Neural cell (in vitro differentiated cells): Measurements from ENCODE around the gene ITFG2.

ENCODE experiments used
- EP300 ChIP-seq: fragments of 450-650 bp; conservative IDR thresholded peaks from 2 replicates; pipeline ENCODE4 v1.6.1; 2014; ENCODE audit warnings: antibody characterized with exemption, mild to moderate bottlenecking, moderate library complexity; ENCODE audit not compliant: poor library complexity, severe bottlenecking
- EZH2 ChIP-seq: fragments of 200-600, 300-800 bp; shearing (Covaris generic), sonication (generic); IDR thresholded peaks from 2 replicates; pipeline ENCODE4 v1.6.1; 2014; ENCODE audit warnings: antibody characterized with exemption, low read length, borderline replicate concordance, mild to moderate bottlenecking; ENCODE audit not compliant: insufficient read depth, poor library complexity, severe bottlenecking
- POLR2AphosphoS5 ChIP-seq: IDR thresholded peaks from 2 replicates; pipeline ENCODE4 v1.6.1; 2012
- RAD21 ChIP-seq: fragments of 450-650 bp; conservative IDR thresholded peaks from 2 replicates; pipeline ENCODE4 v1.6.1; 2014; ENCODE audit warnings: antibody characterized with exemption, mild to moderate bottlenecking, moderate library complexity
- SMC3 ChIP-seq: fragments of 450-650 bp; conservative IDR thresholded peaks from 2 replicates; pipeline ENCODE4 v1.6.1; 2014; ENCODE audit warnings: antibody characterized with exemption, mild to moderate bottlenecking, moderate library complexity; ENCODE audit not compliant: poor library complexity
- TF ChIP-seq, protein P1 (sequence below): fragments of 450-650 bp; IDR thresholded peaks from 2 replicates; pipeline ENCODE4 v1.5.1; 2014; ENCODE audit warnings: antibody characterized with exemption, mild to moderate bottlenecking, moderate library complexity; ENCODE audit not compliant: poor library complexity, severe bottlenecking
- TF ChIP-seq, protein P2 (sequence below): IDR thresholded peaks from 2 replicates; pipeline ENCODE4 v1.6.1; 2012; ENCODE audit warnings: borderline replicate concordance

DNA sequence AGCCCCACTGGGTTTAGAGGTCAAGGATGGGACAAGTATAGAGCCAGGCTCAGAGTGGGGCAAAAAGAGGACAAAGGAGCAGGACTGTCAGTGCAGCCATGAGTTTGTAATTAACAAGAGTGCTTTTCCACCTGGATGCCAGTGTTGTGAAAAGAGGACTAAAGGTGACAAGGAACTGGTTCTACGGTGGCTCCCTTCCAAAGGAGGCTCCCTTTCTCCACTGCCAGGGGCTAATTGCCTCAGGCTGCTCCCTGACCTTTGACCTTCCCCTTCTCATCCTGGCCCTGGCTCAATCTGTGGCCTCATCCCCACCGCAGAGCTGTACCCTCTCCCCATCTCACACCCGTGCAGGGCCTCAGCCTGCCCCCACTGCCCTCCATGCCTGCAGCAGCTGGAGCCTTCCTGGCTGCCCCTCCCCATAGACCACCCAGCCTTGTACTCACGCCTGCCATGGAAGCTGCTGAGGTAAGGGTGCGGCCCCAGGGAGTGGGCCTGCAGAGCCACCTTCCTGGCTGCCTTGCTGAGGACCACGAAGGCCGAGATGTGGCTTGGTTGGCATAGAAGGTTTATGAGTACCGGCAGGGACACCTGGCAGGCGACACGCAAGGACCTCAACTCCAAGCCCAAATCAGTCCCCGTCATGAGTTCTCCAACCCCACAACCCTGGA, 42.5 kb upstream of the ITFG2 start:
- TF ChIP-seq, protein P1, sequence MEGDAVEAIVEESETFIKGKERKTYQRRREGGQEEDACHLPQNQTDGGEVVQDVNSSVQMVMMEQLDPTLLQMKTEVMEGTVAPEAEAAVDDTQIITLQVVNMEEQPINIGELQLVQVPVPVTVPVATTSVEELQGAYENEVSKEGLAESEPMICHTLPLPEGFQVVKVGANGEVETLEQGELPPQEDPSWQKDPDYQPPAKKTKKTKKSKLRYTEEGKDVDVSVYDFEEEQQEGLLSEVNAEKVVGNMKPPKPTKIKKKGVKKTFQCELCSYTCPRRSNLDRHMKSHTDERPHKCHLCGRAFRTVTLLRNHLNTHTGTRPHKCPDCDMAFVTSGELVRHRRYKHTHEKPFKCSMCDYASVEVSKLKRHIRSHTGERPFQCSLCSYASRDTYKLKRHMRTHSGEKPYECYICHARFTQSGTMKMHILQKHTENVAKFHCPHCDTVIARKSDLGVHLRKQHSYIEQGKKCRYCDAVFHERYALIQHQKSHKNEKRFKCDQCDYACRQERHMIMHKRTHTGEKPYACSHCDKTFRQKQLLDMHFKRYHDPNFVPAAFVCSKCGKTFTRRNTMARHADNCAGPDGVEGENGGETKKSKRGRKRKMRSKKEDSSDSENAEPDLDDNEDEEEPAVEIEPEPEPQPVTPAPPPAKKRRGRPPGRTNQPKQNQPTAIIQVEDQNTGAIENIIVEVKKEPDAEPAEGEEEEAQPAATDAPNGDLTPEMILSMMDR, result no peak
- TF ChIP-seq RAD21 (no peak), POLR2AphosphoS5 (no peak), EP300 (no peak), SMC3 (no peak), EZH2 (no peak)
- TF ChIP-seq, protein P2, sequence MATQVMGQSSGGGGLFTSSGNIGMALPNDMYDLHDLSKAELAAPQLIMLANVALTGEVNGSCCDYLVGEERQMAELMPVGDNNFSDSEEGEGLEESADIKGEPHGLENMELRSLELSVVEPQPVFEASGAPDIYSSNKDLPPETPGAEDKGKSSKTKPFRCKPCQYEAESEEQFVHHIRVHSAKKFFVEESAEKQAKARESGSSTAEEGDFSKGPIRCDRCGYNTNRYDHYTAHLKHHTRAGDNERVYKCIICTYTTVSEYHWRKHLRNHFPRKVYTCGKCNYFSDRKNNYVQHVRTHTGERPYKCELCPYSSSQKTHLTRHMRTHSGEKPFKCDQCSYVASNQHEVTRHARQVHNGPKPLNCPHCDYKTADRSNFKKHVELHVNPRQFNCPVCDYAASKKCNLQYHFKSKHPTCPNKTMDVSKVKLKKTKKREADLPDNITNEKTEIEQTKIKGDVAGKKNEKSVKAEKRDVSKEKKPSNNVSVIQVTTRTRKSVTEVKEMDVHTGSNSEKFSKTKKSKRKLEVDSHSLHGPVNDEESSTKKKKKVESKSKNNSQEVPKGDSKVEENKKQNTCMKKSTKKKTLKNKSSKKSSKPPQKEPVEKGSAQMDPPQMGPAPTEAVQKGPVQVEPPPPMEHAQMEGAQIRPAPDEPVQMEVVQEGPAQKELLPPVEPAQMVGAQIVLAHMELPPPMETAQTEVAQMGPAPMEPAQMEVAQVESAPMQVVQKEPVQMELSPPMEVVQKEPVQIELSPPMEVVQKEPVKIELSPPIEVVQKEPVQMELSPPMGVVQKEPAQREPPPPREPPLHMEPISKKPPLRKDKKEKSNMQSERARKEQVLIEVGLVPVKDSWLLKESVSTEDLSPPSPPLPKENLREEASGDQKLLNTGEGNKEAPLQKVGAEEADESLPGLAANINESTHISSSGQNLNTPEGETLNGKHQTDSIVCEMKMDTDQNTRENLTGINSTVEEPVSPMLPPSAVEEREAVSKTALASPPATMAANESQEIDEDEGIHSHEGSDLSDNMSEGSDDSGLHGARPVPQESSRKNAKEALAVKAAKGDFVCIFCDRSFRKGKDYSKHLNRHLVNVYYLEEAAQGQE, result no peak
